Measurements from ENCODE around the gene GCNT2.

GCNT2 gene

GRCh38 chr6:10521104-10521808 is at the start of gene GCNT2:
GCNT2 (plus strand) TSS chr6:10521351; CDS start chr6:10528912, 7,561 bp downstream.
- no peak for TF ChIP-seq CTCF (IDR thresholded peaks at IDR 0.05; ENCODE audit: low read depth, low read length)
- DNase-seq (ENCODE audit: low read depth in 2 of 2), result peak in 1 of 2 donors; percentile 31
- H3K4me3 ChIP-seq (replicated peaks in 1 of 2; ENCODE audit: low read depth in 2 of 2, low read length in 2 of 2), result no peak within 1 kb of the TSS

DNA sequence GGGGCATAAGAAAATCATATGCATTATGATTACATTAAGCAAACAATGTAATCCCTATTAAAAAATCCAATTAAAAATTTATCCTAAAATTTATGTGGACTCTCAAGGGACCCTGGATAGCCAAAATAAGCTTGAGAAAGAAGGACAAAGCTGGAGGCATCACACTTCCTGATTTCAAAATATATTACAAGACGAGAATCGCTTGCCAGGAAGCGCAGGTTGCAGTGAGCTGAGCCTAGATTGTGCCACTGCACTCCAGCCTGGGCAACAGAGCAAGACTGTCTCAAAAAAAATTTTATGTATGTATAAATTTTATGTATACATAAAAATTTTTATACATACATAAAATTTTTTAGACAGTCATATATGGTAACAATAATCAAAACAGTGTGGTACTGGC is 48.5 kb upstream of the GCNT2 start:
- H3K4me3 ChIP-seq (replicated peaks in 1 of 2; ENCODE audit: low read depth in 2 of 2, low read length in 2 of 2), result no peak overlapping the region
- TF ChIP-seq CTCF (IDR thresholded peaks at IDR 0.05; ENCODE audit: low read depth, low read length), result no peak
- no peak for DNase-seq (ENCODE audit: low read depth in 2 of 2)

DNA sequence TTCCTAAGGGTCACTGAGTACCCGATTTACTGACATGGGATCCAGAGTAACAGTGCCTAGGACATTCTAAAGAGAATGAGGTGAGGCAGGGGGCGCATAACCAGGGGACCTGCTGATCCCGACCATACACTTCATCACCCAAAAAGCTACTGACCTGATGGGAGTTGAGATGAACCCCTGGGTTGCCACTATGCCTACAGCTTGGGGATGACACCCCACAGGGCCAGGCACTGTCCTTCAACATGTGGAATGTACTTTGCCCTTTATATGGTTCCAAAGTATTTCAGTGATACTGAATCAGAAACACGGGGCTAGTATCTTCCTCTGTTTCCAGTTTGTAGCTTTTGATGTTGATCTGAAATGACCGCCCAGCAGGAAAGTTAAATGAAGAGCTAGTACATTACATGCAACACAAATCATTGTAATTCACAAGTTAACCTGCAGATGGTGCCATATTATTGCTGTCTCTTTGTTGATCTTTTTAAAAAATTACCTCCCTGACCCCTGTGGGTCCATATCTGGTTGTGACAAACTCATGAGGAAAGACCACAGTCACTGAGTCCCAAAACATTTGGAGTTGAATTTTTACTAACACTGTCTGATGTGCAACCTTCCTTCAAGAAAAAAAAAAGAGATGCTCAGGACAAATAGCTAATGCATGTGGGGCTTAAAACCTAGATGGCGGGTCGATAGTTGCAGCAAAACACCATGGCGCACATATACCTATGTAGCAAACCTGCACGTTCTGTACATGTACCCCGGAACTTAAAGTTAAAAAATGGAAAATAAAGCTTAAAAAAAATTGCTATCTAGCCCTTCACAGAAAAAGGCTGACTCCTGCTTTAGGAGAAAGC is 42.7 kb upstream of the GCNT2 start:
- peak; percentile 39 for TF ChIP-seq CTCF (IDR thresholded peaks at IDR 0.05; ENCODE audit: low read depth, low read length)
- DNase-seq (ENCODE audit: low read depth in 2 of 2), result peak; percentile 42 to 56
- H3K4me3 ChIP-seq (replicated peaks in 1 of 2; ENCODE audit: low read depth in 2 of 2, low read length in 2 of 2), result no peak overlapping the region

DNA sequence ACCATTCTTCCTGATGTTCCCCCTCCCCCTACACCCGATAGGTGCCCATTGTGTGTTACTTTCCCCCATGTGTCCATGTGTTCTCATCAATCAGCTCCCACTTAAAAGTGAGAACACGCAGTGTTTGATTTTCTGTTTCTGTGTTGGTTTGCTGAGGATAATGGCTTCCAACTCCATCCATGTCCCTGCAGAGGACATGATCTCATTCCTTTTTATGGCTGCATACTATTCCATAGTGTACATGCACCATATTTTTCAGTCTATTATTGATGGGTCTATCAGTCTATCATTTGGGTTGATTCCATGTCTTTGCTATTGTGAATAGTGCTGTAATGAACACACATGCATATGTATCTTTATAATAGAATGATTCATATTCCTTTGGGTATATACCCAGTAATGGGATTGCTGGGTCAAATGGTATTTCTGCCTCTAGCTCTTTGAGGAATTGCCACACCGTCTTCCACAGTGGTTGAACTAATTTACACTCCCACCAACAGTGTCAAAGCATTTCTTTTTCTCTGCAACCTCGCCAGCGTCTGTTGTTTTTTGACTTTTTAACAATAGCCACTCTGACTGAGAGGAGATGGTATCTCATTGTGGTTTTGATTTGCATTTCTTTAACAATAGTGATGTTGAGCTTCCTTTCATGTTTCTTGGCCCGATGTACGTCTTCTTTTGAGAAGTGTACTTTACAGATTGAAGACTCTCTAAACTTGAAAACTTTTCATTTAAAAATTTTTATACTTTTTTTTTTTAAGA is 41.0 kb upstream of the GCNT2 start:
- no peak overlapping the region for H3K4me3 ChIP-seq (replicated peaks in 1 of 2; ENCODE audit: low read depth in 2 of 2, low read length in 2 of 2)
- no peak for TF ChIP-seq CTCF (IDR thresholded peaks at IDR 0.05; ENCODE audit: low read depth, low read length)
- peak in 1 of 2 donors; percentile 28 for DNase-seq (ENCODE audit: low read depth in 2 of 2)

DNA sequence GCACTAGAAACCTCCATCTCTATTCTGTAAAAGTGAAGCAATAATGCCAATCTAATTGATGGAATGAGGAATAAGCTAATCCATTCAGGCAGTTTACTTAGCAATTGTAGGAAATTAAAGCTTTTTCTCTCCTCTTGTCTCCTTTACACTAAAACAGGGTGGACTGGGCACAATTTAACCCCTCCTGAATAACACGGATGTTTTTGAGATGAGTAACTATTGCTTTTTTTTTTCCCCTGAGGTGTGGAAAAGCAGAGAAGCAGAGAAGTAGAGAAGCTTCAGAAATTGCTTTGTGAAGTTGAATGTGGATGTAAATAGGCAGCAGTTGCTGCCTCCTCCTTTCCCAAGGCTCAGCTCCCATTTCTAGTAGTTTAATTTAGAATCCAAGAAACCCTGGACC is 40.0 kb upstream of the GCNT2 start:
- TF ChIP-seq CTCF (IDR thresholded peaks at IDR 0.05; ENCODE audit: low read depth, low read length), result no peak
- DNase-seq (ENCODE audit: low read depth in 2 of 2), result no peak
- no peak overlapping the region for H3K4me3 ChIP-seq (replicated peaks in 1 of 2; ENCODE audit: low read depth in 2 of 2, low read length in 2 of 2)

GRCh38 chr6:10482636-10483257 is 38.4 kb upstream of the GCNT2 start:
- no peak overlapping the region for H3K4me3 ChIP-seq (replicated peaks in 1 of 2; ENCODE audit: low read depth in 2 of 2, low read length in 2 of 2)
- DNase-seq (ENCODE audit: low read depth in 2 of 2), result no peak
- TF ChIP-seq CTCF (IDR thresholded peaks at IDR 0.05; ENCODE audit: low read depth, low read length), result no peak

All from cardiac fibroblast (primary cell).